SK-N-SH treated with all-trans-retinoic acid at 6 μM for 48 hours (cell line): ENCODE results near the gene C3orf52.

Source experiments
- ATAC-seq: fragments of 200-7000 bp; cut with Tn5 transposase; 3 replicates; pipeline ENCODE4 v1.9.1; 2020; ENCODE audit warnings: mild to moderate bottlenecking, moderate library complexity
- BACH2 ChIP-seq: fragments of 250-450 bp; sonication (Bioruptor Pico); IDR thresholded peaks from 2 replicates; pipeline ENCODE4 v1.9.0; 2021; ENCODE audit warnings: mild to moderate bottlenecking, borderline replicate concordance
- CSDC2 ChIP-seq: fragments of 250-450 bp; sonication (Bioruptor Pico); IDR thresholded peaks from 2 replicates; pipeline ENCODE4 v1.5.0; 2020; ENCODE audit warnings: mild to moderate bottlenecking, moderate library complexity
- ESRRG ChIP-seq: fragments of 250-450 bp; sonication (Bioruptor Pico); IDR thresholded peaks from 2 replicates; pipeline ENCODE4 v1.6.1; 2021; ENCODE audit warnings: mild to moderate bottlenecking
- GLIS3 ChIP-seq: fragments of 250-450 bp; sonication (Bioruptor Pico); IDR thresholded peaks from 2 replicates; pipeline ENCODE4 v1.5.0; 2020; ENCODE audit warnings: mild to moderate bottlenecking, moderate library complexity
- ISL1 ChIP-seq: fragments of 250-450 bp; sonication (Bioruptor Pico); IDR thresholded peaks from 2 replicates; pipeline ENCODE4 v2.1.2; 2022; ENCODE audit warnings: mild to moderate bottlenecking, moderate library complexity
- OSR1 ChIP-seq: fragments of 250-450 bp; sonication (Bioruptor Pico); IDR thresholded peaks from 2 replicates; pipeline ENCODE4 v1.8.0; 2022; ENCODE audit warnings: moderate library complexity, mild to moderate bottlenecking, inconsistent platforms
- PPARA ChIP-seq: fragments of 250-450 bp; sonication (Bioruptor Pico); IDR thresholded peaks from 2 replicates; pipeline ENCODE4 v1.5.0; 2020; ENCODE audit warnings: mild to moderate bottlenecking, borderline replicate concordance
- SNAI2 ChIP-seq: fragments of 250-450 bp; sonication (Bioruptor Pico); IDR thresholded peaks from 2 replicates; pipeline ENCODE4 v1.5.0; 2020; ENCODE audit warnings: mild to moderate bottlenecking, moderate library complexity
- TCF4 ChIP-seq: fragments of 250-450 bp; sonication (Bioruptor Pico); IDR thresholded peaks from 2 replicates; pipeline ENCODE4 v1.8.0; 2021; ENCODE audit warnings: mild to moderate bottlenecking, moderate library complexity, borderline replicate concordance
- TOX ChIP-seq: fragments of 250-450 bp; sonication (Bioruptor Pico); IDR thresholded peaks from 2 replicates; pipeline ENCODE4 v1.8.0; 2021; ENCODE audit warnings: mild to moderate bottlenecking, moderate library complexity, borderline replicate concordance
- ZC3H10 ChIP-seq: fragments of 250-450 bp; sonication (Bioruptor Pico); IDR thresholded peaks from 2 replicates; pipeline ENCODE4 v1.5.1; 2021; ENCODE audit warnings: mild to moderate bottlenecking, moderate library complexity
- ZFP3 ChIP-seq: fragments of 250-450 bp; sonication (Bioruptor Pico); IDR thresholded peaks from 2 replicates; pipeline ENCODE4 v1.5.0; 2020; ENCODE audit warnings: mild to moderate bottlenecking, moderate library complexity
- ZFP30 ChIP-seq: fragments of 450-650 bp; formaldehyde crosslinking; IDR thresholded peaks from 2 replicates; pipeline ENCODE4 v1.5.0; 2022; ENCODE audit warnings: mild to moderate bottlenecking, moderate library complexity
- ZNF565 ChIP-seq: fragments of 450-650 bp; formaldehyde crosslinking; conservative IDR thresholded peaks from 2 replicates; pipeline ENCODE4 v1.5.0; 2020; ENCODE audit warnings: low read depth, mild to moderate bottlenecking, moderate library complexity
- ZNF70 ChIP-seq: fragments of 450-650 bp; formaldehyde crosslinking; IDR thresholded peaks from 2 replicates; pipeline ENCODE4 v1.5.0; 2020; ENCODE audit warnings: mild to moderate bottlenecking, moderate library complexity
- ZNF8 ChIP-seq: fragments of 450-650 bp; formaldehyde crosslinking; IDR thresholded peaks from 2 replicates; pipeline ENCODE4 v1.5.0; 2020; ENCODE audit warnings: mild to moderate bottlenecking, moderate library complexity
- TF ChIP-seq, protein P1 (sequence below): fragments of 250-450 bp; sonication (Bioruptor Pico); IDR thresholded peaks from 2 replicates; pipeline ENCODE4 v1.5.0; 2020; ENCODE audit warnings: mild to moderate bottlenecking, moderate library complexity
- TF ChIP-seq, protein P2 (sequence below): fragments of 250-450 bp; sonication (Bioruptor Pico); IDR thresholded peaks from 2 replicates; pipeline ENCODE4 v1.5.1; 2021; ENCODE audit warnings: mild to moderate bottlenecking, moderate library complexity
- TF ChIP-seq, protein P3 (sequence below): fragments of 250-450 bp; sonication (Bioruptor Pico); IDR thresholded peaks from 2 replicates; pipeline ENCODE4 v1.8.0; 2021; ENCODE audit warnings: low read depth, mild to moderate bottlenecking, moderate library complexity, borderline replicate concordance
- TF ChIP-seq, protein P4 (sequence below): fragments of 250-450 bp; sonication (Bioruptor Pico); IDR thresholded peaks from 2 replicates; pipeline ENCODE4 v1.8.0; 2020; ENCODE audit warnings: mild to moderate bottlenecking, moderate library complexity, borderline replicate concordance

C3orf52 gene

DNA sequence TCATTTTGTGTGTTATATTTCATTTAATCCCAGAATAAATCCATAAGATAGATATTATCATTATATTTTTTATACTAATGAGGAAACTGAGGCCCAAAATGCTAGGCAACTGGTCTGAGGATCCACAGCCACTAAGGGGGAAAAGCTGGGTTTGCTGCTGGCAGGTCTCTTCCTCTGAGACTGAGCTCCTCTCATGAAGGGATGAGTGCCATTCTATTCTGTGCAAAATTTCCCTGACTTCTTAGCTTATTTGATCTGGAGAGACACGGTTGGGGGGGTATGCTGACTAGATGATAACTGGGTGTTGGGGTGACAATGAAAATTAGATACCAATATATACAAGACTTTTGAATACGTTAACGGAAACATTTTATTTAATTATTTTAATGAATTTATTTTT, 44.9 kb downstream of the C3orf52 start:
- no peak for TF ChIP-seq ZFP3 (CRISPR knock-in tag)
- TF ChIP-seq, protein P1, sequence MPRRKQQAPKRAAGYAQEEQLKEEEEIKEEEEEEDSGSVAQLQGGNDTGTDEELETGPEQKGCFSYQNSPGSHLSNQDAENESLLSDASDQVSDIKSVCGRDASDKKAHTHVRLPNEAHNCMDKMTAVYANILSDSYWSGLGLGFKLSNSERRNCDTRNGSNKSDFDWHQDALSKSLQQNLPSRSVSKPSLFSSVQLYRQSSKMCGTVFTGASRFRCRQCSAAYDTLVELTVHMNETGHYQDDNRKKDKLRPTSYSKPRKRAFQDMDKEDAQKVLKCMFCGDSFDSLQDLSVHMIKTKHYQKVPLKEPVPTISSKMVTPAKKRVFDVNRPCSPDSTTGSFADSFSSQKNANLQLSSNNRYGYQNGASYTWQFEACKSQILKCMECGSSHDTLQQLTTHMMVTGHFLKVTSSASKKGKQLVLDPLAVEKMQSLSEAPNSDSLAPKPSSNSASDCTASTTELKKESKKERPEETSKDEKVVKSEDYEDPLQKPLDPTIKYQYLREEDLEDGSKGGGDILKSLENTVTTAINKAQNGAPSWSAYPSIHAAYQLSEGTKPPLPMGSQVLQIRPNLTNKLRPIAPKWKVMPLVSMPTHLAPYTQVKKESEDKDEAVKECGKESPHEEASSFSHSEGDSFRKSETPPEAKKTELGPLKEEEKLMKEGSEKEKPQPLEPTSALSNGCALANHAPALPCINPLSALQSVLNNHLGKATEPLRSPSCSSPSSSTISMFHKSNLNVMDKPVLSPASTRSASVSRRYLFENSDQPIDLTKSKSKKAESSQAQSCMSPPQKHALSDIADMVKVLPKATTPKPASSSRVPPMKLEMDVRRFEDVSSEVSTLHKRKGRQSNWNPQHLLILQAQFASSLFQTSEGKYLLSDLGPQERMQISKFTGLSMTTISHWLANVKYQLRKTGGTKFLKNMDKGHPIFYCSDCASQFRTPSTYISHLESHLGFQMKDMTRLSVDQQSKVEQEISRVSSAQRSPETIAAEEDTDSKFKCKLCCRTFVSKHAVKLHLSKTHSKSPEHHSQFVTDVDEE (CRISPR knock-in tag), result no peak
- no peak for TF ChIP-seq ZFP30 (CRISPR knock-in tag)
- TF ChIP-seq ZNF70 (CRISPR knock-in tag), result no peak
- TF ChIP-seq, protein P2, sequence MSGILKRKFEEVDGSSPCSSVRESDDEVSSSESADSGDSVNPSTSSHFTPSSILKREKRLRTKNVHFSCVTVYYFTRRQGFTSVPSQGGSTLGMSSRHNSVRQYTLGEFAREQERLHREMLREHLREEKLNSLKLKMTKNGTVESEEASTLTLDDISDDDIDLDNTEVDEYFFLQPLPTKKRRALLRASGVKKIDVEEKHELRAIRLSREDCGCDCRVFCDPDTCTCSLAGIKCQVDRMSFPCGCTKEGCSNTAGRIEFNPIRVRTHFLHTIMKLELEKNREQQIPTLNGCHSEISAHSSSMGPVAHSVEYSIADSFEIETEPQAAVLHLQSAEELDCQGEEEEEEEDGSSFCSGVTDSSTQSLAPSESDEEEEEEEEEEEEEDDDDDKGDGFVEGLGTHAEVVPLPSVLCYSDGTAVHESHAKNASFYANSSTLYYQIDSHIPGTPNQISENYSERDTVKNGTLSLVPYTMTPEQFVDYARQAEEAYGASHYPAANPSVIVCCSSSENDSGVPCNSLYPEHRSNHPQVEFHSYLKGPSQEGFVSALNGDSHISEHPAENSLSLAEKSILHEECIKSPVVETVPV (CRISPR knock-in tag), result no peak
- TF ChIP-seq TOX (CRISPR knock-in tag), result no peak
- no peak for TF ChIP-seq ZNF8 (CRISPR knock-in tag)
- no peak for TF ChIP-seq BACH2
- TF ChIP-seq ZNF565 (CRISPR knock-in tag), result no peak
- TF ChIP-seq ISL1 (CRISPR knock-in tag), result no peak
- TF ChIP-seq SNAI2 (CRISPR knock-in tag), result no peak
- TF ChIP-seq TCF4 (CRISPR knock-in tag), result no peak
- TF ChIP-seq, protein P3, sequence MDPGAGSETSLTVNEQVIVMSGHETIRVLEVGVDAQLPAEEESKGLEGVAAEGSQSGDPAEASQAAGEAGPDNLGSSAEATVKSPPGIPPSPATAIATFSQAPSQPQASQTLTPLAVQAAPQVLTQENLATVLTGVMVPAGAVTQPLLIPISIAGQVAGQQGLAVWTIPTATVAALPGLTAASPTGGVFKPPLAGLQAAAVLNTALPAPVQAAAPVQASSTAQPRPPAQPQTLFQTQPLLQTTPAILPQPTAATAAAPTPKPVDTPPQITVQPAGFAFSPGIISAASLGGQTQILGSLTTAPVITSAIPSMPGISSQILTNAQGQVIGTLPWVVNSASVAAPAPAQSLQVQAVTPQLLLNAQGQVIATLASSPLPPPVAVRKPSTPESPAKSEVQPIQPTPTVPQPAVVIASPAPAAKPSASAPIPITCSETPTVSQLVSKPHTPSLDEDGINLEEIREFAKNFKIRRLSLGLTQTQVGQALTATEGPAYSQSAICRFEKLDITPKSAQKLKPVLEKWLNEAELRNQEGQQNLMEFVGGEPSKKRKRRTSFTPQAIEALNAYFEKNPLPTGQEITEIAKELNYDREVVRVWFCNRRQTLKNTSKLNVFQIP, result no peak
- TF ChIP-seq ZC3H10 (CRISPR knock-in tag), result no peak
- TF ChIP-seq ESRRG (CRISPR knock-in tag), result no peak
- TF ChIP-seq GLIS3, result no peak
- no peak for TF ChIP-seq OSR1 (CRISPR knock-in tag)
- no peak for TF ChIP-seq PPARA (CRISPR knock-in tag)
- ATAC-seq, result no peak

DNA sequence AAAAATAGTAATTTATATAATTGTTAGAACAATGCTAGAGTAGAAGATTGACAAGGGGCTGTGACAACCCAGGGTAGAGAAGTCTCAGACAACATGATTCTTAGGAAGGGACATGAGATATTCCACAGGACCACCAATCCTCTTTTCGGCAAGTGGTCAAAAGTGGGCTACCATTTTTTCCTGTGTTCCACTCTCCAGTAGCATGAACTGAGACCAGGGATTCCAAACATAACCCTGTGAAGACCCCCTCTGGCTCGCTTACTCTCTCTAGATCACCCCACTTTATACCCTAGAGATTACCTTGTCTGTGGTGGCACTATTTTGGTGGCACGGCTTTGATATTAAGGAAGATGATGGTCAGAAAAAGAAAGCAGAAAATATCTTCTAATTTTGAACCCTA, 45.9 kb downstream of the C3orf52 start:
- TF ChIP-seq, protein P2 (CRISPR knock-in tag), result no peak
- TF ChIP-seq, protein P4, sequence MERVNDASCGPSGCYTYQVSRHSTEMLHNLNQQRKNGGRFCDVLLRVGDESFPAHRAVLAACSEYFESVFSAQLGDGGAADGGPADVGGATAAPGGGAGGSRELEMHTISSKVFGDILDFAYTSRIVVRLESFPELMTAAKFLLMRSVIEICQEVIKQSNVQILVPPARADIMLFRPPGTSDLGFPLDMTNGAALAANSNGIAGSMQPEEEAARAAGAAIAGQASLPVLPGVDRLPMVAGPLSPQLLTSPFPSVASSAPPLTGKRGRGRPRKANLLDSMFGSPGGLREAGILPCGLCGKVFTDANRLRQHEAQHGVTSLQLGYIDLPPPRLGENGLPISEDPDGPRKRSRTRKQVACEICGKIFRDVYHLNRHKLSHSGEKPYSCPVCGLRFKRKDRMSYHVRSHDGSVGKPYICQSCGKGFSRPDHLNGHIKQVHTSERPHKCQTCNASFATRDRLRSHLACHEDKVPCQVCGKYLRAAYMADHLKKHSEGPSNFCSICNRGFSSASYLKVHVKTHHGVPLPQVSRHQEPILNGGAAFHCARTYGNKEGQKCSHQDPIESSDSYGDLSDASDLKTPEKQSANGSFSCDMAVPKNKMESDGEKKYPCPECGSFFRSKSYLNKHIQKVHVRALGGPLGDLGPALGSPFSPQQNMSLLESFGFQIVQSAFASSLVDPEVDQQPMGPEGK (CRISPR knock-in tag), result no peak
- TF ChIP-seq ZFP30 (CRISPR knock-in tag) (no peak), OSR1 (CRISPR knock-in tag) (no peak), CSDC2 (no peak), ZC3H10 (CRISPR knock-in tag) (no peak), ISL1 (CRISPR knock-in tag) (no peak), ZNF8 (CRISPR knock-in tag) (no peak), ZFP3 (CRISPR knock-in tag) (no peak), SNAI2 (CRISPR knock-in tag) (no peak), ZNF70 (CRISPR knock-in tag) (no peak), BACH2 (no peak), GLIS3 (no peak)
- TF ChIP-seq, protein P1 (CRISPR knock-in tag), result no peak
- TF ChIP-seq, protein P3, result no peak

More for the DNA sequence above, 45.9 kb downstream of the C3orf52 start:
- no peak for ATAC-seq
